ENCODE data around the gene SPAG6.

- TF ChIP-seq, protein P1, sequence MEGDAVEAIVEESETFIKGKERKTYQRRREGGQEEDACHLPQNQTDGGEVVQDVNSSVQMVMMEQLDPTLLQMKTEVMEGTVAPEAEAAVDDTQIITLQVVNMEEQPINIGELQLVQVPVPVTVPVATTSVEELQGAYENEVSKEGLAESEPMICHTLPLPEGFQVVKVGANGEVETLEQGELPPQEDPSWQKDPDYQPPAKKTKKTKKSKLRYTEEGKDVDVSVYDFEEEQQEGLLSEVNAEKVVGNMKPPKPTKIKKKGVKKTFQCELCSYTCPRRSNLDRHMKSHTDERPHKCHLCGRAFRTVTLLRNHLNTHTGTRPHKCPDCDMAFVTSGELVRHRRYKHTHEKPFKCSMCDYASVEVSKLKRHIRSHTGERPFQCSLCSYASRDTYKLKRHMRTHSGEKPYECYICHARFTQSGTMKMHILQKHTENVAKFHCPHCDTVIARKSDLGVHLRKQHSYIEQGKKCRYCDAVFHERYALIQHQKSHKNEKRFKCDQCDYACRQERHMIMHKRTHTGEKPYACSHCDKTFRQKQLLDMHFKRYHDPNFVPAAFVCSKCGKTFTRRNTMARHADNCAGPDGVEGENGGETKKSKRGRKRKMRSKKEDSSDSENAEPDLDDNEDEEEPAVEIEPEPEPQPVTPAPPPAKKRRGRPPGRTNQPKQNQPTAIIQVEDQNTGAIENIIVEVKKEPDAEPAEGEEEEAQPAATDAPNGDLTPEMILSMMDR (IDR thresholded peaks at IDR 0.05; ENCODE audit: control extremely low read depth in 1 of 3, insufficient read depth in 1 of 3, low read depth in 1 of 3, low read length in 3 of 3): no peak
- no peak for TF ChIP-seq EP300 (IDR thresholded peaks at IDR 0.05; ENCODE audit: borderline replicate concordance in 1 of 2, low read depth in 2 of 2, low read length in 2 of 2)
- TF ChIP-seq ATF3 (IDR thresholded peaks at IDR 0.05; ENCODE audit: insufficient read depth, low read depth, low read length): no peak
- no peak for TF ChIP-seq SP1 (IDR thresholded peaks at IDR 0.05; ENCODE audit: low read depth, low read length)
- TF ChIP-seq POLR2AphosphoS5 (IDR thresholded peaks at IDR 0.05; ENCODE audit: low read depth, low read length): no peak
- TF ChIP-seq SIN3A (conservative IDR thresholded peaks at IDR 0.05 in 1 of 2, IDR thresholded peaks at IDR 0.05 in 1 of 2; ENCODE audit: low read depth in 1 of 2, low read length in 2 of 2): no peak
- TF ChIP-seq KDM5A (IDR thresholded peaks at IDR 0.05; ENCODE audit: low read length): no peak
- TF ChIP-seq HDAC2 (IDR thresholded peaks at IDR 0.05; ENCODE audit: borderline replicate concordance in 1 of 2, low read depth in 2 of 2, low read length in 2 of 2): no peak
- TF ChIP-seq POLR2A (IDR thresholded peaks at IDR 0.05; ENCODE audit: control extremely low read depth in 1 of 2, low read depth in 2 of 2, low read length in 2 of 2): no peak
Measured at GRCh38 chr10:22323538-22324305, 21.6 kb upstream of the SPAG6 start.

Data from H1 (cell line).